ENCODE data around the gene GKN2. TPM values are rescaled to one million over a fixed set of nuclear protein-coding genes. Genes with fewer than 3 reads are reported as not detected.

The GKN2 gene
- total RNA-seq, 1 experiment from 2014 or later = not detected

DNA sequence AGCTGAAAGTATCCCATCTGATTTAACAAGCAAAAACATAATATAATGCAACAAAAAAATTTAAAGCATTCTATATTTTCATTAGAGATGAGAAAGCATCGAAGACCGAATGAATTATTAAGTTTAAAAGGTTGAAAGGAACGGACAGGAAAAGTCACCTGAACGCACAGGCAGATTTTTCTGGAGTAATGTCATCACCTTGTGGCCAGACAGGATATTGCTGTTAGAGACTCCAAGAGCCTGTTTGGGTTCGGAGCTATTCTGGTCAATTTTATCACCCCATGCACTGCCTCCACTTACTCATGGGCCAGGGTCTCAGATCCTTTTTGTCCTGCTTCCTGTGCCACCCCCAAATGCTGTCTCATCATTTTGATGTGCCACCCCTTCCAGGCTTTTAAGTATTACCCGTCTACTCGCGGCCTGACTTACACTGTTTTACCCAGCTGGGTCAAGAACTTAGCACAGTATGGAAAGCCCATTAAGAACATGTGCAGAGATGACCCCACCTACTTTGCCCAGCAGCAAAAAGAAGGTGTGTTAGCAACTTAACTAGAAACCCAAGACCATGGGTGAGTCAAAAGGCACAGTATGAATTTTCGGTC, 27.3 kb downstream of the GKN2 start:
- no peak for TF ChIP-seq CEBPB (IDR thresholded peaks at IDR 0.05; ENCODE audit: low read depth)
- TF ChIP-seq, protein P1, sequence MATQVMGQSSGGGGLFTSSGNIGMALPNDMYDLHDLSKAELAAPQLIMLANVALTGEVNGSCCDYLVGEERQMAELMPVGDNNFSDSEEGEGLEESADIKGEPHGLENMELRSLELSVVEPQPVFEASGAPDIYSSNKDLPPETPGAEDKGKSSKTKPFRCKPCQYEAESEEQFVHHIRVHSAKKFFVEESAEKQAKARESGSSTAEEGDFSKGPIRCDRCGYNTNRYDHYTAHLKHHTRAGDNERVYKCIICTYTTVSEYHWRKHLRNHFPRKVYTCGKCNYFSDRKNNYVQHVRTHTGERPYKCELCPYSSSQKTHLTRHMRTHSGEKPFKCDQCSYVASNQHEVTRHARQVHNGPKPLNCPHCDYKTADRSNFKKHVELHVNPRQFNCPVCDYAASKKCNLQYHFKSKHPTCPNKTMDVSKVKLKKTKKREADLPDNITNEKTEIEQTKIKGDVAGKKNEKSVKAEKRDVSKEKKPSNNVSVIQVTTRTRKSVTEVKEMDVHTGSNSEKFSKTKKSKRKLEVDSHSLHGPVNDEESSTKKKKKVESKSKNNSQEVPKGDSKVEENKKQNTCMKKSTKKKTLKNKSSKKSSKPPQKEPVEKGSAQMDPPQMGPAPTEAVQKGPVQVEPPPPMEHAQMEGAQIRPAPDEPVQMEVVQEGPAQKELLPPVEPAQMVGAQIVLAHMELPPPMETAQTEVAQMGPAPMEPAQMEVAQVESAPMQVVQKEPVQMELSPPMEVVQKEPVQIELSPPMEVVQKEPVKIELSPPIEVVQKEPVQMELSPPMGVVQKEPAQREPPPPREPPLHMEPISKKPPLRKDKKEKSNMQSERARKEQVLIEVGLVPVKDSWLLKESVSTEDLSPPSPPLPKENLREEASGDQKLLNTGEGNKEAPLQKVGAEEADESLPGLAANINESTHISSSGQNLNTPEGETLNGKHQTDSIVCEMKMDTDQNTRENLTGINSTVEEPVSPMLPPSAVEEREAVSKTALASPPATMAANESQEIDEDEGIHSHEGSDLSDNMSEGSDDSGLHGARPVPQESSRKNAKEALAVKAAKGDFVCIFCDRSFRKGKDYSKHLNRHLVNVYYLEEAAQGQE (IDR thresholded peaks at IDR 0.05; ENCODE audit: low read depth) = no peak
- TF ChIP-seq POLR2AphosphoS5 (IDR thresholded peaks at IDR 0.05; ENCODE audit: low read depth, low read length) = no peak
- no peak for TF ChIP-seq TCF7L2 (IDR thresholded peaks at IDR 0.05; ENCODE audit: borderline replicate concordance, extremely low read depth, insufficient read depth, insufficient read length)
- TF ChIP-seq ZNF274 (IDR thresholded peaks at IDR 0.05; ENCODE audit: low read depth, low read length) = no peak
- TF ChIP-seq EZH2phosphoT487 (IDR thresholded peaks at IDR 0.05; ENCODE audit: borderline replicate concordance) = no peak
- no peak for TF ChIP-seq ELF1 (IDR thresholded peaks at IDR 0.05; ENCODE audit: borderline replicate concordance, low read depth)
- peak; percentile 93 for TF ChIP-seq RAD21 (IDR thresholded peaks at IDR 0.05; ENCODE audit: low read depth)
- TF ChIP-seq, protein P2, sequence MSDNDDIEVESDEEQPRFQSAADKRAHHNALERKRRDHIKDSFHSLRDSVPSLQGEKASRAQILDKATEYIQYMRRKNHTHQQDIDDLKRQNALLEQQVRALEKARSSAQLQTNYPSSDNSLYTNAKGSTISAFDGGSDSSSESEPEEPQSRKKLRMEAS (IDR thresholded peaks at IDR 0.05) = no peak
- no peak for TF ChIP-seq FOSL1 (IDR thresholded peaks at IDR 0.05; ENCODE audit: low read depth)
- no peak for TF ChIP-seq SIN3A (IDR thresholded peaks at IDR 0.05; ENCODE audit: low read depth)
- TF ChIP-seq, protein P3, sequence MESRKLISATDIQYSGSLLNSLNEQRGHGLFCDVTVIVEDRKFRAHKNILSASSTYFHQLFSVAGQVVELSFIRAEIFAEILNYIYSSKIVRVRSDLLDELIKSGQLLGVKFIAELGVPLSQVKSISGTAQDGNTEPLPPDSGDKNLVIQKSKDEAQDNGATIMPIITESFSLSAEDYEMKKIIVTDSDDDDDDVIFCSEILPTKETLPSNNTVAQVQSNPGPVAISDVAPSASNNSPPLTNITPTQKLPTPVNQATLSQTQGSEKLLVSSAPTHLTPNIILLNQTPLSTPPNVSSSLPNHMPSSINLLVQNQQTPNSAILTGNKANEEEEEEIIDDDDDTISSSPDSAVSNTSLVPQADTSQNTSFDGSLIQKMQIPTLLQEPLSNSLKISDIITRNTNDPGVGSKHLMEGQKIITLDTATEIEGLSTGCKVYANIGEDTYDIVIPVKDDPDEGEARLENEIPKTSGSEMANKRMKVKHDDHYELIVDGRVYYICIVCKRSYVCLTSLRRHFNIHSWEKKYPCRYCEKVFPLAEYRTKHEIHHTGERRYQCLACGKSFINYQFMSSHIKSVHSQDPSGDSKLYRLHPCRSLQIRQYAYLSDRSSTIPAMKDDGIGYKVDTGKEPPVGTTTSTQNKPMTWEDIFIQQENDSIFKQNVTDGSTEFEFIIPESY (IDR thresholded peaks at IDR 0.05; ENCODE audit: extremely low read depth, insufficient replicate concordance, low read length) = no peak
- TF ChIP-seq EZH2 (IDR thresholded peaks at IDR 0.05) = no peak
- no peak for TF ChIP-seq SRF (IDR thresholded peaks at IDR 0.05; ENCODE audit: low read depth)
- TF ChIP-seq, protein P4, sequence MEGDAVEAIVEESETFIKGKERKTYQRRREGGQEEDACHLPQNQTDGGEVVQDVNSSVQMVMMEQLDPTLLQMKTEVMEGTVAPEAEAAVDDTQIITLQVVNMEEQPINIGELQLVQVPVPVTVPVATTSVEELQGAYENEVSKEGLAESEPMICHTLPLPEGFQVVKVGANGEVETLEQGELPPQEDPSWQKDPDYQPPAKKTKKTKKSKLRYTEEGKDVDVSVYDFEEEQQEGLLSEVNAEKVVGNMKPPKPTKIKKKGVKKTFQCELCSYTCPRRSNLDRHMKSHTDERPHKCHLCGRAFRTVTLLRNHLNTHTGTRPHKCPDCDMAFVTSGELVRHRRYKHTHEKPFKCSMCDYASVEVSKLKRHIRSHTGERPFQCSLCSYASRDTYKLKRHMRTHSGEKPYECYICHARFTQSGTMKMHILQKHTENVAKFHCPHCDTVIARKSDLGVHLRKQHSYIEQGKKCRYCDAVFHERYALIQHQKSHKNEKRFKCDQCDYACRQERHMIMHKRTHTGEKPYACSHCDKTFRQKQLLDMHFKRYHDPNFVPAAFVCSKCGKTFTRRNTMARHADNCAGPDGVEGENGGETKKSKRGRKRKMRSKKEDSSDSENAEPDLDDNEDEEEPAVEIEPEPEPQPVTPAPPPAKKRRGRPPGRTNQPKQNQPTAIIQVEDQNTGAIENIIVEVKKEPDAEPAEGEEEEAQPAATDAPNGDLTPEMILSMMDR (IDR thresholded peaks at IDR 0.05 in 2 of 3, conservative IDR thresholded peaks at IDR 0.05 in 1 of 3; ENCODE audit: borderline replicate concordance in 1 of 3, insufficient read depth in 1 of 3, low read depth in 2 of 3, low read length in 2 of 3) = peak; percentile 87 to 89 (median 89)
- TF ChIP-seq, protein P5, sequence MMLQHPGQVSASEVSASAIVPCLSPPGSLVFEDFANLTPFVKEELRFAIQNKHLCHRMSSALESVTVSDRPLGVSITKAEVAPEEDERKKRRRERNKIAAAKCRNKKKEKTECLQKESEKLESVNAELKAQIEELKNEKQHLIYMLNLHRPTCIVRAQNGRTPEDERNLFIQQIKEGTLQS (IDR thresholded peaks at IDR 0.05) = no peak
- no peak for TF ChIP-seq JUND (IDR thresholded peaks at IDR 0.05)
- Histone ChIP-seq H3K36me3 (ENCODE audit: control insufficient read depth in 1 of 2, insufficient read depth in 2 of 2, low read length in 2 of 2) (no peaks in the 10 kb centered on the region), H3K4me3 (replicated peaks in 1 of 2; ENCODE audit: low read depth in 1 of 2, low read length in 2 of 2) (no peak overlapping the region), H3K79me2 (ENCODE audit: insufficient read depth, low read length) (no peaks in the 10 kb centered on the region), H2AFZ (ENCODE audit: low read depth, low read length, poor library complexity, severe bottlenecking) (peak overlapping the region; percentile 90), H3K4me1 (ENCODE audit: control insufficient read depth in 1 of 2, insufficient read depth in 2 of 2, low read length in 2 of 2) (no peaks in the 10 kb centered on the region; a peak in 1 of 4 replicates), H3K9ac (ENCODE audit: low read length) (no peak overlapping the region), H3K9me2 (ENCODE audit: insufficient read depth) (no peaks in the 10 kb centered on the region), H3K4me2 (ENCODE audit: low read length) (peak overlapping the region; percentile 23; the same call in 1 of the 2 replicates), H3K27ac (ENCODE audit: low read depth, low read length) (no peak overlapping the region), H3K27me3 (ENCODE audit: insufficient read depth, low read length) (no peaks in the 10 kb centered on the region), H4K20me1 (ENCODE audit: insufficient read depth) (no peaks in the 10 kb centered on the region), H3K9me3 (ENCODE audit: control insufficient read depth in 1 of 2, insufficient read depth in 1 of 2, low read depth in 1 of 2, low read length in 2 of 2) (no peaks in the 10 kb centered on the region)
- ChIA-PET CTCF (interaction anchor here (0.6 to 4.1 kb wide), 28 partner anchors 10 to 803 kb away, joined by 3 to 81 read pairs (median 4); partner anchors contain the start of genes ANTXR1, APLF and FBXO48), POLR2A (interaction anchor here (1.2 to 1.3 kb wide), 3 partner anchors 18 to 462 kb away, joined by 3 to 4 read pairs (median 4); no protein-coding TSS in a partner anchor), RAD21 (ENCODE audit: low non-redundant PET in 1 of 2, low total read pairs in 2 of 2, uncharacterized antibody in 2 of 2, unreplicated experiment in 2 of 2) (interaction anchor here (0.7 to 1.8 kb wide), 11 partner anchors 86 to 462 kb away, joined by 3 to 11 read pairs (median 4); no protein-coding TSS in a partner anchor)
- intact Hi-C loops (cut with micrococcal nuclease) = loop anchor here (1.0 to 5.0 kb wide), 6 partner anchors 88 to 462 kb away; partner anchors contain the start of genes APLF and FBXO48
- ATAC-seq (peak; percentile 94), DNase-seq (ENCODE audit: low read depth, low spot score) (peak; percentile 48)
- no TSS peak for BruUV-seq (replicated peaks)
